DMS 273 (cell line): ENCODE data around the gene CASZ1.
A peak's percentile ranks its signal among the peaks of the same experiment; 100 is the strongest.

ENCODE experiments used
- DNase-seq: peaks from one replicate; lab custom pipeline; 2025; ENCODE audit not compliant: unreplicated experiment; lab: John Stamatoyannopoulos, UW

The CASZ1 gene

DNA sequence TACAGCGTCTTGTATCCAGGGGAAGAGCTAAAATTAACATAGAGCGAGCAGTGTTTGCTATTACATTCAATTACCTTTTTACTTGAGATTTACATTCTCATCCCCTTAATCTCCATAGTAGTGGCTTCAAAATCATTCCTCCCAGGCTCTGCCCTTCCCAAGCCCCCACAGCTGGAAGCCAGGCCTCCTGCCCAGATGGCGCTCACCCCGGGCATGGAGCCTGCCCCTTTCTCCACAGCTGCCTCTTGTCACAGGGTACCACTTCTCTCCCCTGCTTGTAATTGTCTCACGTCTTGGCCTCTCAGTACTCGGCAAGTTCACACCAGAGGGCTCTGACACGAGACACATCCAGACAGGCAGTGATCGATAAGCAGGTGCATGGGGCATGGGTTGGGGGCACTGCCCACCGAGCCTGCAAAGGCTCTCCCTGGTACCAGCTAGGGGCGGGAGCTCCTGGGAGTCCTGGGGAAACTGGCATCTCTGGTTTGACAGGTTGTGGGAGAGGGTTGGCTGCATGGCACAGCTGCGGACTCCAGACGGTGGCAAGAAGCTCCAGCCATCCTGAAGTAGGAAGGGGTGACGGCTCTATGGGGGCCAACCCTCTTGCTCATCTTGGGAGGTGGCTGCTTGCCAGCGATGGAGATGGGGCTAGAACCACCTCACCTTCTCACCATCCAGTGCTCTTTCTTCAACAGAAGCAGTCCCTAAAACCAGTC lies 20.1 kb downstream of the CASZ1 start:
- peak; percentile 85 for DNase-seq

DNA sequence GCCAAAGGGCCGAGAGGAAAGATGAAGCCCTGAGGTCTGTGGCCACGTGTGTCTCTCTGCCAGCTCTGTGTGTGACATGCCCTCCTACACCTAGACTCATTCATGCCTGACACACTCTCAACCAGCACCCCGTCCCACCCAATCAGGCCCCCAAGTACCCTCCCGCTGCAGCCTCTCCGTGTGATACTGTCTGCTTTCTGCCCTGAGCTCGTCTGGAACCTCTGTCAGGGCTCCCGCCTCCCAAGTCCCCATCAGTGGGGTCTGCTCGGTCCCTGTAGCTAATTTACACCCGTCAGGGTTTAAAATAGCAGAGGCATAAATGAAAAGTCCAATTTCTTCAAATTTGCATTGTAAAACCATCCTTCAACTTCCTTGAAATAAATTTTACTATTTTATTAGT lies 20.7 kb downstream of the CASZ1 start:
- DNase-seq: no peak

GRCh38 chr1:10774615-10775310 lies 21.7 kb downstream of the CASZ1 start:
- DNase-seq: no peak

DNA sequence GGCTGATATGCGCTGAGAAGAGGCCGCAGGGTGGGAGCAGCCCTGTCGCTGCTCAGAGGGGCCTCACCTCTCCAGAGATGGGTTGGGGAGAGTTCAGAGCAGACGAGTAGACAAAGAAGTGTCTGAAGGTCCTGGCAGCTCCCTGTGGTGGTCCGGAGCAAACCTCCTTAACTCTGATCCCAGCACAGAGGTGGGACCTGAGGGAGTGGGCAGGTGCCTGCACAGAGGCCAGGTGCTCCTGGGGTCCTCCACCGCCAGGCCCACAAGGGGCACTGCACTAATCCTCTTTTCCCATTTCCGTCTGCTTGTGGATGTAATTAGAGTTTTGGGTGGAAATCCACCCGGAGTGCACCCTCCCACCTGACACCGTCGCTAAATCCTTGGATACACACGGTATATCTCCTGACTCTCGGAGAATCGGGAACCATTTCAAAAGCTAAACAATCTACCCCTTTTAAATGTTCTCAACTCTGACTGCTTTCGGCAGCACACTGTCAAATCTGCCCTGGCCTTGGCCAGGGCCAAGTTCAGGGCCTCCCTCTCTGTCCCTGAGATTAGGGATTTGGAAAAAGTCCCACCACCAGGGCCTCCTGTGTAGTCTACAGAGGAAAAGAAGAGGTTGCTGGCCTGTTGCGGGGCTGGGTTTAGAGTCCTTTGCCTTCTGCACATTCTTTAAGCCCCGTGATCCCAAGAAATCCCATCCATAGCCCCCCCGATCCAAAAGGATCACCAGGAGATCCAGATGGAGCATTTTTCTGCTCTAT lies 22.4 kb downstream of the CASZ1 start:
- no peak for DNase-seq

DNA sequence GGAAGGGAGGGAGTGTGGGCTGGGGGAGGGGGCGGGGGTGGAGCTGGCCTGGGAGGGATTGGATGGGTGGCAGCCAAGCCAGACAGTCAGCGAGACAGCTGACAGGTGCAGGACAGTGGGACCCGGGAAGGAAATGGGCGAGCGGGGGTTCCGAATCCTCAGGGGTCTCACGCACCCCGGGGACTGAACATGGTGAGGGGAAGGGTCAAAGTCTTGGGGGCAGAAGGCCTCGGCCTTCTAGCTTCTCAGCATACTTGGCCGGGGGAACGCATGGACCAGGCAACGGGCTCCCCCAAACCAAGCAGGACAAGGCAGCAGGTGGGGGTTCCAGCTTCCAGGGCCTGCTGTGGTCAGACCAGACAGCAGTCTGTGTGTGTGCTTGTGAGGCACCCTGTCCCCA lies 23.1 kb downstream of the CASZ1 start:
- no peak for DNase-seq

DNA sequence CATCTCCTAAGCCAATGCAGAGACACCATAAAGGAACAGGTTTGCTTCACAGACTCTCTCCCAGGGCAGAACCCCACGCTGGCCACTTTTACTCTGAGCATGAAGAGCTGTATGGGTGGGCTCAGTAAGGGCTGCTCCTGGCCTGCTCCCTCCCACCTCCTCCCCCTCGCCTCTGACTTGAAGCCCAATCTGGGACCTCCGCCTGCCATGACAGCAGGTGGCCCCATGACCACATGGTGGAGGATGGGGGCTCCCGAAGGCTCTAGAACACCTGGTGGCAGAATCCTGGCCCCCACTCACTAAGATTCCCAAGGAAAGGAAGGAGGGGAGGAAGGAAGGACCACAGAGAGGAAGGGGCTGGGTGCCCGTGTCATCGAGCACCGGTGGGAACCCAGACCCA lies 23.7 kb downstream of the CASZ1 start:
- no peak for DNase-seq

DNA sequence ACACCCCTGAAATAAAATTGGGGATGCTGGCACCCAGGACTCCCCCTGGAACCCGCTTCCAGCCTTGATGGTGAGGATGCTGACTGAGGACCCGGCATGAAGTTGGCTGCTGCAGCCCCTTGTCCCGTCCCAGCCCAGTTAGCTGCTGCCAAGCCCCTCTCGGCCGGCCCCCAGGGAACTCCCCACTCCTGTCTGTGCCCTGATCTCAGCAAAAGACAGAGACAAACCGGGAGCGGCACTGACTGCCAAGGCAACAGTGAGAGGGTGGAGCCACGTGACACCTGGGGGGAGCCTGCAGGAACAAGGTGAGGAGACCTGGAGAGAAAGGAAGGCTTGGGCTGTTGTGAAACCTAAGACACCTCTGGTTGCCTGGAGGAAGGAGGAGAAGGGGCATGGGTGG lies 24.7 kb downstream of the CASZ1 start:
- no peak for DNase-seq

GRCh38 chr1:10768552-10768951 lies 27.9 kb downstream of the CASZ1 start:
- peak; percentile 34 for DNase-seq

- no peak for DNase-seq
These were observed 29.2 kb downstream of the CASZ1 start for GRCh38 chr1:10767282-10767681.

- peak; percentile 30 for DNase-seq
These were observed 30.5 kb downstream of the CASZ1 start for GRCh38 chr1:10765734-10766478.

GRCh38 chr1:10765304-10765703 lies 31.1 kb downstream of the CASZ1 start:
- no peak for DNase-seq

GRCh38 chr1:10764296-10764798 lies 32.1 kb downstream of the CASZ1 start:
- no peak for DNase-seq

DNA sequence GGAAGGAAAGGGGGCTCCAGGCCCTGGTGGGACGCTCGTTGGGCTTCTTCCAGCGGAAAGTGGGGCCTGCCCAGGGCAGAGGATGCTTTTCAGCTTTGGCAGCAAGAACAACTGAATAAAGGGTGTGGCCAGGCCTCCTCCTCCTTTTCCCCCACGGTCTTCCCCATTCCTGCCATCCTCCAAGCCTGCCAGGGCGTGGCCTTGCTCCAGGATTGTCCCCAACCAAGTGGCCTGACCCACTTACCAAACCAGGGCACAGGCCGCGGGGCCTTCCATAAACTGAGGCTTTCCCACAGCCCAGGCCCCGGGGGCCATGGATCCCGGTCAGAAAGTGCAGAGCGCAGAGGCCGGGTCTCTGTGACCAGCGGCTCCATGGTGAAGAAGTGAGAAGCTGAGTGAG lies 33.6 kb downstream of the CASZ1 start:
- DNase-seq: no peak

DNA sequence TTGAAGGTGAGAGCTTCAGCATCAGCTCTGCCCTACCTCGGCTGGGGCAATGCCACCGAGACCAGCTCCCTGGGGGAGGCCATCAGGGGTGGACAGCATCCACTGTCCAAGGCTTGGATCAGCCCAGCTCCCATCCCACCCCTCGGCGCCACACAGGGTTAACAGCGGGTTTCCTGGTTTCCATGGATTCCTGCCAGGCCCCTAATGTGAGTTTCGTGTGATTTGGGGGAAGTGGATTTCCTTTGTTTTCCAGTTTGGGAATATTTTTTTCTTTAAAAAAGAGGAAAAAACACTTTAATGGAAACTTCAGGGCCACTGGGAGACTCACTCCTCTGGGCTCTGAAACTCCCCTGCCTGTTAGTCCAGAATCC lies 34.3 kb downstream of the CASZ1 start:
- no peak for DNase-seq

GRCh38 chr1:10761503-10762152 lies 34.8 kb downstream of the CASZ1 start:
- no peak for DNase-seq

GRCh38 chr1:10760566-10761502 lies 35.6 kb downstream of the CASZ1 start:
- no peak for DNase-seq

DNA sequence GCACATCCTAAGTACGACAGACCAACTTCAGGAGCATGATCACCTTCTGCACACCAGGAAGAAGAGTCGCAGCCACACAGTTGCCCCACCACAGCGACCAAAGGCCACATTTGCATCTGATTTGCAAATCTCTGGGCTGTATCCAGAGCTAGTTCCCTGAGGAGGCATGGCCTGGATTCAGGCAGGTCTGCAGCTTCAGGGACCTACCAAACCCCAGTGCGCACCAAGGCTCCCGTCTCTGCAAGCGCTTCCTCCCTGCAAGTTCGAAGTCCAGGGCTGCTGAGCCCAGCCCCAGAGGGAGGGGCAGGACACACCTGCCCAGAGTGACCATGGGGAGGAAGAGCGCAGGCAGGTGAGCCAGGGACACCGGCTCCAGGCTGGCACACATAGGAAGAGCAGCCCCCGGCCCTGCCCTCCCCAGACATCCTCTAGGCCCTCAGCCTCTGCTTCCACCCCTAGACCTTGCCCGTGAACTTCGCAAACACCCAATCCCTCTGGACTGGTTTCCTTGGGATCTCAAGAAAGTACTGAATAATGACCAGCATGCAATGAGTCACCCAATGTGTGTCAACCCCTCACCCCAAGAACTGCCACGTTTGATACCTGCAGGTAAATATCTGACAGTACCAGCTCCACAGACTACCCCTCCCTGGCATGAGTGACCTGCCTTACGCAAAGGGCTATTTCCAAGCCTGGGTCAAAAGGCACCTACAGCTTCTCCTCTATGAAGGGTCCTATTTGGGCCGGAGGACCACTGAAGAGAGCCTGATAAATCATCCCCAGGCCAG lies 36.8 kb downstream of the CASZ1 start:
- DNase-seq: no peak

- DNase-seq: no peak
These were observed 39.6 kb downstream of the CASZ1 start for GRCh38 chr1:10756842-10757241.
